PC-3 (cell line): Measurements from ENCODE around the gene LRSAM1. TPM values are rescaled to one million over a fixed set of nuclear protein-coding genes. Genes with fewer than 3 reads are reported as not detected.

Experiments
- ATAC-seq: fragments of 200-7000 bp; cut with Tn5 transposase; 2 replicates; pipeline ENCODE4 v1.9.1; 2020; ENCODE audit warnings: mild to moderate bottlenecking, moderate library complexity
- BruUV-seq: library from RNA; stranded (reverse); fragments of 400-500 nt; replicated peaks from 2 replicates; lab custom pipeline; 2021; lab: Mats Ljungman, UMichigan
- CTCF ChIA-PET: fragments of 300-600 bp; sonication (Branson Sonifier 250); formaldehyde crosslinking; loops from one replicate; lab custom pipeline; 2022; ENCODE audit warnings: antibody characterized with exemption; lab: Charles Lee
- POLR2A ChIA-PET: fragments of 300-600 bp; sonication (Branson Sonifier 250); formaldehyde crosslinking; loops from one replicate; lab custom pipeline; 2022; ENCODE audit warnings: antibody characterized with exemption; ENCODE audit not compliant: unreplicated experiment; lab: Charles Lee
- DNase-seq: peaks from one replicate; pipeline ENCODE4 v3.0.0-alpha.2; 2015
- H2AFZ ChIP-seq: fragments of 300-600 bp; sonication (generic); 2 replicates; pipeline ENCODE4 v1.6.0; 2016; ENCODE audit warnings: antibody characterized with exemption, low read length
- H3F3A ChIP-seq: fragments of 300-600 bp; sonication (generic); one replicate; pipeline ENCODE4 v1.6.0; 2017; ENCODE audit warnings: antibody characterized with exemption, low read length, control low read depth, mild to moderate bottlenecking; ENCODE audit not compliant: unreplicated experiment
- H3K27ac ChIP-seq: fragments of 300-600 bp; sonication (generic); 2 replicates; pipeline ENCODE4 v1.5.1; 2016; ENCODE audit warnings: mild to moderate bottlenecking, low read length
- H3K27me3 ChIP-seq: fragments of 300-600 bp; sonication (generic); 2 replicates; pipeline ENCODE4 v1.6.1; 2016; ENCODE audit warnings: low read length, mixed read lengths
- H3K36me3 ChIP-seq: fragments of 300-600 bp; sonication (generic); 2 replicates; pipeline ENCODE4 v1.6.1; 2016; ENCODE audit warnings: low read depth, mixed run types, low read length, mixed read lengths
- H3K4me1 ChIP-seq: fragments of 300-600 bp; sonication (generic); 2 replicates; pipeline ENCODE4 v1.5.1; 2016; ENCODE audit warnings: low read length; ENCODE audit not compliant: insufficient read depth
- H3K4me2 ChIP-seq: fragments of 300-600 bp; sonication (generic); 2 replicates; pipeline ENCODE4 v1.6.0; 2016; ENCODE audit warnings: low read length
- H3K4me3 ChIP-seq: fragments of 300-600 bp; sonication (generic); 2 replicates; pipeline ENCODE4 v1.5.1; 2016; ENCODE audit warnings: mild to moderate bottlenecking, low read length, mixed read lengths
- H3K79me2 ChIP-seq: fragments of 300-600 bp; sonication (generic); 2 replicates; pipeline ENCODE4 v1.6.1; 2017; ENCODE audit warnings: low read length, mixed read lengths
- H3K9ac ChIP-seq: fragments of 300-600 bp; sonication (generic); 2 replicates; pipeline ENCODE4 v1.6.0; 2016; ENCODE audit warnings: mild to moderate bottlenecking, low read length
- H3K9me2 ChIP-seq: fragments of 300-600 bp; sonication (generic); replicated peaks from 2 replicates; pipeline ENCODE4 v1.6.1; 2016; ENCODE audit warnings: mixed run types, low read length, mixed read lengths
- H3K9me3 ChIP-seq: fragments of 300-600 bp; sonication (generic); 2 replicates; pipeline ENCODE4 v1.6.1; 2016; ENCODE audit warnings: low read length, mixed read lengths
- H4K20me1 ChIP-seq: fragments of 300-600 bp; sonication (generic); 2 replicates; pipeline ENCODE4 v1.6.1; 2016; ENCODE audit warnings: low read length, mixed read lengths
- EZH2 ChIP-seq: fragments of 300-600 bp; sonication (generic); IDR thresholded peaks from one replicate; pipeline ENCODE4 v1.6.1; 2017; ENCODE audit warnings: antibody characterized with exemption, mild to moderate bottlenecking, low read length; ENCODE audit not compliant: unreplicated experiment
- EZH2phosphoT487 ChIP-seq: fragments of 300-600 bp; sonication (generic); IDR thresholded peaks from 2 replicates; pipeline ENCODE4 v1.6.1; 2018; ENCODE audit warnings: mild to moderate bottlenecking, antibody characterized with exemption, low read length, borderline replicate concordance
- intact Hi-C: fragments of 100-400 bp; cut with micrococcal nuclease; formaldehyde crosslinking; loops from 2 replicates; pipeline ENCODE4 v1.9.0; 2023
- total RNA-seq: library from RNA; depleted of rRNA; stranded (reverse); fragments of >200 nt; gene quantifications from 2 replicates; pipeline ENCODE4 v1.2.3, GENCODE V29; 2014
- TF ChIP-seq, protein P1 (sequence below): fragments of 300-600 bp; sonication (generic); conservative IDR thresholded peaks from 2 replicates; pipeline ENCODE4 v1.5.1; 2017; ENCODE audit warnings: antibody characterized with exemption, low read depth, mild to moderate bottlenecking, low read length

The LRSAM1 gene
- total RNA-seq, 1 experiment from 2014 or later, result 9.6 TPM

DNA sequence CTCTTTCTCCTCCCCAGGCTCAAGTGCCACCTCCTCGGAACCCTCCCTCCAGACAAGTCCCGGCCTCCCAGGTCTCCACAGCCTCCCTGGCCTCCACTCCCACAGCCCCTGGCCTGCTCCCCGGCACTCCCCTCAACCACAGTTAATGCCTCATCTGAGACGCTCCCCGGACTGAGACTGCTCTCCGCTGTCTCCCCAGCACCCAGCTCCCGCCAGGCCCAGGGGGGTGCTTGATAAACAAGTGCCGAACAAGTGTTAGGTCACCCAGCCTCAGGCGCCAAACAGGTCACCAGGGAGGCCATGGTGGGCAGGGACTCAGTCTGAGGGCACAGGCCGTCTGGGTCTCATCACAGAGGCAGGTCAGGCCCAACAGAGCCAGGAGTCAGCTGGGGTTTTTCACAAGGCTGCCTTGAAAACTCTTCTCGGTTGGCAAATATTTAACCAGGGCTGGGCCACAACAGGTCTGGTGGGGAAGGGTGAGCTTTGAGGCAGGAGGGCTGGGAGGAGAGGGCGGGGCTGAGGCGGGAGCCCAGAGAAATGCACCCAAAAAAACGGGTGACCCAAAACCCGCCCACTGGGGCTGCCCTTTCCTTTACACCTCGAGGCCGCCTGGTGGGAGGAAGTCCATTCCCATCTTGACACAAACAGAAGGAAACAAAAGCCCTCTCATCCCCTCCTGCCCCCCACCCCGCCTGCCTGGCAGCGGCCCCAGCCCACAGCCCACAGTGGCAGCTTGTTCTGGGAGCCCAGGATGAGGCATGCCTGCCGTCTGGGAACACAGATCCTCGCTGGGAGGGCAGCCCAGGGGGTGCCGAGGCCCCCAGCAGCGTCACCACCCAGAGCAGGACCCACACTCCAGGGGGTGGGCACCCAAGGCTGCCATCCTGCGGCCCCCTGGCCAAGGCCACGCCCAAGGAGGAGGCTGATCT, 94.2 kb downstream of the LRSAM1 start:
- peak overlapping the region; percentile 60 for H3K4me2 ChIP-seq
- peak overlapping the region; percentile 39; the same call in 1 of the 2 replicates for H3K9ac ChIP-seq
- peaks cover 30% of the 10 kb centered on the region for H4K20me1 ChIP-seq
- H3K4me3 ChIP-seq, result peak overlapping the region; percentile 30; the same call in 1 of the 2 replicates
- POLR2A ChIA-PET, result interaction anchor here (0.5 kb wide), 1 partner anchor 26 kb away, joined by 3 read pairs; no protein-coding TSS in a partner anchor
- BruUV-seq, result no TSS peak
- peak overlapping the region; percentile 82 for H3K27ac ChIP-seq
- DNase-seq (peak; percentile 75), ATAC-seq (peak; percentile 75)
- TF ChIP-seq EZH2phosphoT487 (no peak), EZH2 (no peak)
- TF ChIP-seq, protein P1, sequence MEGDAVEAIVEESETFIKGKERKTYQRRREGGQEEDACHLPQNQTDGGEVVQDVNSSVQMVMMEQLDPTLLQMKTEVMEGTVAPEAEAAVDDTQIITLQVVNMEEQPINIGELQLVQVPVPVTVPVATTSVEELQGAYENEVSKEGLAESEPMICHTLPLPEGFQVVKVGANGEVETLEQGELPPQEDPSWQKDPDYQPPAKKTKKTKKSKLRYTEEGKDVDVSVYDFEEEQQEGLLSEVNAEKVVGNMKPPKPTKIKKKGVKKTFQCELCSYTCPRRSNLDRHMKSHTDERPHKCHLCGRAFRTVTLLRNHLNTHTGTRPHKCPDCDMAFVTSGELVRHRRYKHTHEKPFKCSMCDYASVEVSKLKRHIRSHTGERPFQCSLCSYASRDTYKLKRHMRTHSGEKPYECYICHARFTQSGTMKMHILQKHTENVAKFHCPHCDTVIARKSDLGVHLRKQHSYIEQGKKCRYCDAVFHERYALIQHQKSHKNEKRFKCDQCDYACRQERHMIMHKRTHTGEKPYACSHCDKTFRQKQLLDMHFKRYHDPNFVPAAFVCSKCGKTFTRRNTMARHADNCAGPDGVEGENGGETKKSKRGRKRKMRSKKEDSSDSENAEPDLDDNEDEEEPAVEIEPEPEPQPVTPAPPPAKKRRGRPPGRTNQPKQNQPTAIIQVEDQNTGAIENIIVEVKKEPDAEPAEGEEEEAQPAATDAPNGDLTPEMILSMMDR, result no peak
- no peak overlapping the region for H2AFZ ChIP-seq
- H3K79me2 ChIP-seq, result peaks cover 97% of the 10 kb centered on the region
- H3K27me3 ChIP-seq, result no peaks in the 10 kb centered on the region
- H3K9me3 ChIP-seq, result no peaks in the 10 kb centered on the region
- intact Hi-C loops, result no loop called here
- peaks cover 36% of the 10 kb centered on the region for H3K4me1 ChIP-seq
- H3F3A ChIP-seq, result no peaks in the 10 kb centered on the region
- H3K9me2 ChIP-seq, result no peaks in the 10 kb centered on the region
- CTCF ChIA-PET, result interaction anchor here (0.5 to 0.6 kb wide), 2 partner anchors 23 to 28 kb away, joined by 3 read pairs; a partner anchor contains a TSS
- H3K36me3 ChIP-seq, result peaks cover 5% of the 10 kb centered on the region; the same call in 1 of the 2 replicates

DNA sequence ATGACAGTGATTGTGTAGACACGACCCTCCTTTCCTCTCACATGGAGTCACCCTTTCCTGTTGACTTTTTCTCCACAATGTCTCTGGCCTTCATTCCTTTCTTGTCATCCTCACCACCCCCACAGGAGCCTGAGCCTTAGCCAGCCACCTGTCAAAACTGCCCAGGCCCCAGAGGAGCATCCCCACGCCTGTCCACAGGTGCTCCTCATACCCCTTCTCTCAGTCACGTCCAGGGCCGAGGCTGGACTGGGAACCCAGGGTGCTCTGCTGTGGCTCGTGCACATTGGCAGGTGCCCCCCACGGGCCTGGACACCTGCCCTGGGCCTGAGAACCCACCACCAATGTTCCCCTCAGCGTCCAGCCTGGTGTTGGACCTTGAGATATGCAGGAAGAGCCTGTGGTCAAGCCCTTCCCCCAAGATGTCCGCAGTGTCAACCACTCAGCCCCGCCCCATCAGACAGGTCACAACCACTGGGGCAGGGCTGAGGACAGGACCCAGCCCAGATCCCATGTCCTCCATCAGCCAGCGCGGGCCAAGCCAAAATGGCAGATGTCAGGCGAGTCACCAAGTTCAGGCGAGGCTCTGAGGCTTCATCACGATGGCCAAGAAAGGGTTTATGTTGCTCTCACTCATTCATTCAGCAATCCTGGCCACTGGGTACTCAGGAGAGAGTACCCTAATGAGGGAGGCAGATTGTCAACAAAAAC, 95.0 kb downstream of the LRSAM1 start:
- H3K27me3 ChIP-seq, result no peaks in the 10 kb centered on the region
- ChIA-PET CTCF (no interaction called here), POLR2A (interaction anchor here (0.5 kb wide), 1 partner anchor 27 kb away, joined by 3 read pairs; no protein-coding TSS in a partner anchor)
- no TSS peak for BruUV-seq
- no peak; the same call in 1 of the 2 replicates for ATAC-seq
- H3K79me2 ChIP-seq, result peaks cover 95% of the 10 kb centered on the region
- H3K9me2 ChIP-seq, result no peaks in the 10 kb centered on the region
- H3K4me3 ChIP-seq, result no peak overlapping the region
- H3K9ac ChIP-seq, result peak overlapping the region; percentile 39; the same call in 1 of the 2 replicates
- H2AFZ ChIP-seq, result no peak overlapping the region
- H3K9me3 ChIP-seq, result no peaks in the 10 kb centered on the region
- no peak for TF ChIP-seq EZH2
- no peak for TF ChIP-seq EZH2phosphoT487
- intact Hi-C loops, result no loop called here
- H3F3A ChIP-seq, result no peaks in the 10 kb centered on the region
- H4K20me1 ChIP-seq, result peaks cover 29% of the 10 kb centered on the region
- DNase-seq, result no peak
- peak overlapping the region; percentile 60 for H3K4me2 ChIP-seq
- peak overlapping the region; percentile 82 for H3K27ac ChIP-seq
- peaks cover 5% of the 10 kb centered on the region; the same call in 1 of the 2 replicates for H3K36me3 ChIP-seq
- H3K4me1 ChIP-seq, result peaks cover 28% of the 10 kb centered on the region

DNA sequence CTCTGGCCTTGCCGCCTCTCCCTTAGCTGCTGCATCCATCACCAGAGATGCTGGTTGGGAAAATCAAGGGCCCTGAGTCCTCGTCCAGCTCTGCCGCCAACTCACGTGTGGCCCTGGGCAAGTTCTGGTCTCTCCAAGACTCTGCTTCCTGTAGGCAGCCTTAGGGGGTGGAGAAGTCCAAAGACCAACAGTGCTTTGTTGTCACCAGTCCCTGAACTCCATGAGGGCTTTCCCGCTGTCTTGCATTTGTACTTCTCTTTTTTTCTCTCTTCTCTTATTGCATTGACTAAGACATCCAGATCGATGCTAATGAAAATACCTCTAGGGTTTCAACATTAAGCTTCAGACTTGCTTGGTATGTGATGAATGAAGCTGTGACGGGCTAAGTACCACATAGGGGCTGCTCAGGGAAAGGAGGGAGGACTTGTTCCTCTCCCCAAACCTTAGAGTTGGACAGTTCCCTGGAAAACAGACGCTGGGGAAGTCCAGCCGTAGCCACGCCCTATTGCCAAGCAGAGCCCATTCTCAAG, 97.1 kb downstream of the LRSAM1 start:
- intact Hi-C loops, result no loop called here
- Histone ChIP-seq H3K9ac (no peak overlapping the region), H3F3A (no peaks in the 10 kb centered on the region), H3K9me2 (no peaks in the 10 kb centered on the region), H3K9me3 (no peaks in the 10 kb centered on the region), H3K27ac (no peak overlapping the region), H3K4me2 (no peak overlapping the region), H4K20me1 (peaks cover 29% of the 10 kb centered on the region), H2AFZ (no peak overlapping the region), H3K4me3 (no peak overlapping the region), H3K27me3 (no peaks in the 10 kb centered on the region), H3K79me2 (peaks cover 94% of the 10 kb centered on the region), H3K4me1 (peaks cover 25% of the 10 kb centered on the region), H3K36me3 (peaks cover 5% of the 10 kb centered on the region; the same call in 1 of the 2 replicates)
- ChIA-PET POLR2A (no interaction called here), CTCF (no interaction called here)
- no TSS peak for BruUV-seq
- TF ChIP-seq EZH2, result no peak
- TF ChIP-seq, protein P1, result no peak
- no peak for TF ChIP-seq EZH2phosphoT487
- ATAC-seq (no peak), DNase-seq (no peak)
